ENCODE data around the gene IFI27L2.

- no peak for TF ChIP-seq CTCF (IDR thresholded peaks at IDR 0.05)
- no peak for TF ChIP-seq POLR2A (IDR thresholded peaks at IDR 0.05)
Observed at GRCh38 chr14:94120667-94121340, 8.6 kb downstream of the IFI27L2 start.
